ENCODE results near the gene WASF3. TPM values are rescaled to one million over a fixed set of nuclear protein-coding genes. Genes with fewer than 3 reads are reported as not detected.

Gene WASF3
- total RNA-seq, 1 donor from 2014 or later = 136 TPM

DNA sequence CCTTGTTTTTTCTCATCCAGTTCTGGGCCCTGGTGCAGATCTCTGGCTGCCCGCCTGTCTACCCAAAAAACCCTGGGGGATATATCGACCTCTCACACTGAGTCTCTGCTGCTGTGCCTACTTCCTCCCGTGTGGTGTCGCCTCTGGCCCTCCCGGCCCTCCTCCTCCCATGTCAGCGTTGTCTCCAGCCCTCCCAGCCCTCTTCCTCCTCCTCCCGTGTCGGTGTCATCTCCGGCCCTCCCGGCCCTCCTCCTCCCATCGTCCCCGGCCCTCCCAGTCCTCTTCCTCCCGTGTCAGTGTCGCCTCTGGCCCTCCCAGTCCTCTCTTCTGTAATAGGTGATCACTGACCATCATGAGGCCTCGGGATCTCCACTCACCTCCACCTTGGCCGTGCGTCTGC, 121.3 kb downstream of the WASF3 start:
- DNase-seq (ENCODE audit: low spot score) = no peak

DNA sequence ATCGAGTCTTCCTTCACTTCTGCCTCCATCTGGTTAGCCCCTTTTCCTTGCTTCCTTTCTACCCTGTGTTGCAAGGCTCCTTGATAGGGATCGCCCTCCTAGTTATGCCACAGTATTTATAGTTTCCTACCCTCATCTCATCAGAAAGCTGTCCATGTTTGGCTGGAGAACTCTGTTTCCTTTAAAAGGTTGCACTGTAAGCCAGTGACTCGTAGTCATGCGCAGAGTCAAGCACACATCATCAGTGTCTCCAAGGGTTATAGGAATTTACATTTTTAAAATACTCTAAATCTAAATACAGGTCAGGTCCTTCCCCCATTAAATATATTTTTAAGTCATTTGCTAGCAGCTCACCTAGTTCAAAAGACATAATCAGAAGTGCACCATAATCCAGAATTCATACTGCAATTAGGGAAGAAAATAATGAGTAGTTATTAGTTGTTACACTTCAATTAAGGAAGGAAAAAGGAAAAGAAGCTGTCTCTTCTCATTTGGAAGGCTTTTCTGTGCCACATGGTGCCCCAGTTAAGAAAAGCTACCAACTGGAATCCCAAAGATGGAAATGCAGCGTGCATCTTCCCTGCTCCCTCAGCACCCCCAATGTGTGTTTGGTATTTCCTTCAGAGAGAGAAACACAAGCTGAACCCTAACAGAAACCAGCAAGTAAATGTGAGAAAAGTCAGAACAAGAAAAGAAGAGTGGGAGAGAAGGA, 122.1 kb downstream of the WASF3 start:
- no peak for DNase-seq (ENCODE audit: low spot score)

DNA sequence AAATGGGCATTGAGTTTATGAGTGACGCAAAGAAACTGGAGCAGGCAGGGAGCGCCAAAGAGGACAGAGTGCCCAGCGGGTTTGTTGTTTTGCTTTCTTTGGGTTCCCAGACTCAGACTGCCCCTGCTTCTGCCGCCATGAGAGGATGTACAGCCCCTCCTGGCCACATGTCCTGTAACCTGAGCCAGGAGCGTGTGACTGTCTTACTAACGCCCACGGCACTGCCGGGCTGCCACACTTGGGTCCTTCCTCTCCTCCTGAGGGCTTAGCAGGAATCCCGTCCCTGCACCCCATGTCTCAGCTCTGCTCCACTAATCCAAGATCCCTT, 122.6 kb downstream of the WASF3 start:
- no peak for DNase-seq (ENCODE audit: low spot score)

DNA sequence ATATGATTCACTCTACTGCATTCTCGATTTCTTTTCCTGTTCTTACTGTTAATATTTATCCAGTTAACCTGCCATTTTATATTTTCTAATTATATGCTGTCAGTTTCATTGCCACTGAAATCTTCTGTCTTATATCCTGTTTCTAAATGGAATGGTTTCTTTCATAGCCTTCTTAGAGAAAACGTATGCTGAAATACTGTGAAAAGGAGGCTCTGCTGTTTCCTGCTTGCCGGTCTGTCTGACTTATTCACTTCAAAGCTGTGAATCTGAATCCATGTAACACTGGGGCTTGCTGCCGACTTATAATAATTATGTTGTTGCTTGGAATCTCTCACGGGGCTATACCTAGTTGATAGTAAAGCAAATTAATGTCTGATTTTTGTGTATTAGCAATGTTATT, 123.1 kb downstream of the WASF3 start:
- no peak for DNase-seq (ENCODE audit: low spot score)

DNA sequence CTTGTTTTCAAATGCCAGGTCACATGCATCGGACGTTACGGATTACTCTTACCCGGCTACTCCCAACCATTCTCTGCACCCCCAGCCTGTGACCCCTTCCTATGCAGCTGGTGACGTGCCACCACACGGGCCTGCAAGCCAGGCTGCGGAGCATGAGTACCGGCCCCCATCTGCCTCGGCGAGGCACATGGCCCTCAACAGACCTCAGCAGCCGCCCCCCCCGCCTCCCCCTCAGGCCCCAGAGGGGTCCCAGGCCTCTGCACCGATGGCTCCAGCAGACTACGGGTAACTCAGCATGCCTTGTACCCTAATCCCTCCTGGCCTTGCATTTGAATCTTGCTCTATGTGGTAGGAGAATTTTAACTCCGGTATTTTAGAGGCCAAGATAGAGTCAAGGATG, 123.6 kb downstream of the WASF3 start:
- DNase-seq (ENCODE audit: low spot score) = no peak

DNA sequence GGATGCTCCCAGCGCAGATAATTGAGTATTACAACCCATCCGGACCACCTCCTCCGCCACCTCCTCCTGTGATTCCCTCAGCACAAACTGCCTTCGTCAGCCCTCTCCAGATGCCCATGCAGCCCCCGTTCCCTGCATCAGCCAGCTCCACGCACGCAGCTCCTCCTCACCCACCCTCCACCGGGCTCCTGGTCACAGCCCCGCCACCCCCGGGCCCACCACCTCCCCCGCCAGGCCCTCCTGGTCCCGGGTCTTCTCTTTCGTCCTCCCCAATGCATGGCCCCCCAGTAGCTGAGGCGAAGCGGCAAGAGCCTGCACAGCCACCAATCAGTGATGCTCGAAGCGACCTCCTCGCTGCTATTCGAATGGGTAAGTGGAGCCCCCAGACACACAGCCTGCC, 125.1 kb downstream of the WASF3 start:
- no peak for DNase-seq (ENCODE audit: low spot score)

DNA sequence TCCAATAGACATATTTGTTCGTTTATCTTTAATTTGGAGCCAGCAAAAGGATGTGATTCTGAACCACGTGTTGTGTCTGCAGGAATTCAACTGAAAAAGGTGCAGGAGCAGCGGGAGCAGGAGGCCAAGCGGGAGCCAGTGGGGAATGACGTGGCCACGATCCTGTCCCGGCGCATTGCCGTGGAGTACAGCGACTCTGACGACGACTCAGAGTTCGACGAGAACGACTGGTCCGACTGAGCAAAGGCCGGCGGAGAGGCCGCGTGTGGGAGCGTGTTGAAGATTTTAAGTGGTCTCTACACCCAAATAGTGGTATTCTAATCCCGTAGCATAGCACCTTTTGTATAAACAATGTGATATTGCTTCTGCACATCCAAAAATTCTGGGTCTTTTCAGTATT, 128.1 kb downstream of the WASF3 start:
- DNase-seq (ENCODE audit: low spot score) = no peak

DNA sequence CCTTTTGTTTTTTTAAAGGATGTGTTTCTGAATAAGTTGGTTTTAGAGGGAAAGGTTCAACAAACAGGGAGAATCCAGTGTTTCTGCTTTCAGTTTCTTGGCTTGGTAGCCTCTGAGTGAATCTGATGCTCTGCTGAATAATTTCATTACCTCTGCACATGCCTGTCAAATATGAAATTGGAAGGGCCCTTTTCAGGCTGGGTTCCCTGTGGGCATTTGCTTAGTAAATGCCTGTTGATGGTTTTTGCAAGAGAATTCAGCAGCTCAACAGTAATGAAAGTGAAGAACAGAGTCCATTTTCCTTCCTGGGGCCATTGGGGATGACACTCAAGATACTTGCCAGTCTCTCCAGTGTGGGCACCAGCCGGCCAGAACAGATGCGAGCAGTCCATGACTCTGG, 128.8 kb downstream of the WASF3 start:
- DNase-seq (ENCODE audit: low spot score) = no peak

DNA sequence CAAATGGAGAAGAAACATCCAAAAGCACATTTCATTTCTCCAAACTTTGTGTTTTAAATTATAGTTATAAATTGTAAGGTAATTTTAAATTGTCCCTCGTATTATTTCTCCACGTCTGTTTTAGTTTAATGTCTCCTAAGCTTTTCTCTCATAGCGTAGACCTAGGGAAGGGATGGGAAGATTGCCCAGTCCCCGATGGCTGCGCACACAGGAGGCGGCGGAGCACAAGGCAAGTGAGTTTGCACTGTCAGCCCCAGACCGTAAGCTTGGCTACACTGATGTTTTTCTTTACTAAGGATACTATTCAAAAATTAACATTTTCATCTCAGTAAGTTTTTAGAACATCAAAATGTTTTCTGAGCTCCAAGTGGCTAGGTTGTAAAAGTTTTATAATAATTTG, 130.8 kb downstream of the WASF3 start:
- DNase-seq (ENCODE audit: low spot score) = no peak

DNA sequence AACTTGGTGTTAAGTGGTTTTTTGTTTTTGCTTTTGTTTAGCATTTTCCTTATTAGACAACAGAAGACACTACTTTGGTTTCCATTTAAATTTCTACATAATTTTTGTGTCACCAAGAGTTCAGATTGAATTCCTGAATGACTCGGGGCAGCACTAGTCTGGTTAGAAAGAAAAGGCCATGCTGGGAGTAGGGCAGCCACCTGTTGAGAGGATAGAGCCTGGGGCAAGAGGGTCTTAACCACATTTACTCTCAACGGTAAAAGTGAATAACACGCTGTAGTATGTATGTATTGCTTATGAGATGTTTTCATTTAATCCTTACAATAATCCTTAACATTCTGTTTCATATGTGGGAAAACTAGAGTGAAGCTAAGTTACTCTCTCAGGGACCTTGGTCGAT, 131.5 kb downstream of the WASF3 start:
- no peak for DNase-seq (ENCODE audit: low spot score)

DNA sequence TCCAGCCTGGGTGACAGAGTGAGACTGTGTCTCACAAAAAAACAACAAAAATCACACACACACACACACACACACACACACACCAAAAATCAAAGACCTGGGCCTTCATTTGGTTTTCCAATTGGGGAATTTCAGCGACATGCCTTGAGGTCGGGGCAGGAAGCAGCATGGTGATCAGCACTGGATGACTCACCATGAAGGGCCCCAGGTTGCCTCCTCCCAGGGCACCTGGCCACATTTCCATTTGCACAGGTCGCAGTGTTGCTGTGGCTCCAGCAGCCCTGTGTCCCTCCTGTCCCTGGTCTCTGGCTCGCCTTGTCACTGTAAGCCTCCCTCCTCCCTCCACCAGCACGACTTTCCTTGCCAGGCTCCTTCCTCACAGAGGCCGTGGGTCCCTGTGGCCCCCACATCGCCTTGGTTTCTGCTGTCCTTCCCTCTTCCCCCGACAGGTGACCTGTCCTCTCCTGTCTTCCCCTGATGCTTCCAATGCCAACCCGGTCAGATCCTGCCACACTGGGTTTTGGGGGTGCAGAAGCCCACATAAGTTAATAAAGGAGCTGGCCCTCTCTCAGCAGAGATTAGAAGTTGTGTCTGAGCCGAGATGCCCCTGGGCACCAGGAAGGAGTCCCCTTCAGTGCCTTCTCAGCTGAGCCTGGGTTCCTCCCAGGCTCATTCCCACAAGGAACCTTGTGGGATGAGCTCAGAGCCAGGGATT, 136.4 kb downstream of the WASF3 start:
- peak; percentile 53 for DNase-seq (ENCODE audit: low spot score)

DNA sequence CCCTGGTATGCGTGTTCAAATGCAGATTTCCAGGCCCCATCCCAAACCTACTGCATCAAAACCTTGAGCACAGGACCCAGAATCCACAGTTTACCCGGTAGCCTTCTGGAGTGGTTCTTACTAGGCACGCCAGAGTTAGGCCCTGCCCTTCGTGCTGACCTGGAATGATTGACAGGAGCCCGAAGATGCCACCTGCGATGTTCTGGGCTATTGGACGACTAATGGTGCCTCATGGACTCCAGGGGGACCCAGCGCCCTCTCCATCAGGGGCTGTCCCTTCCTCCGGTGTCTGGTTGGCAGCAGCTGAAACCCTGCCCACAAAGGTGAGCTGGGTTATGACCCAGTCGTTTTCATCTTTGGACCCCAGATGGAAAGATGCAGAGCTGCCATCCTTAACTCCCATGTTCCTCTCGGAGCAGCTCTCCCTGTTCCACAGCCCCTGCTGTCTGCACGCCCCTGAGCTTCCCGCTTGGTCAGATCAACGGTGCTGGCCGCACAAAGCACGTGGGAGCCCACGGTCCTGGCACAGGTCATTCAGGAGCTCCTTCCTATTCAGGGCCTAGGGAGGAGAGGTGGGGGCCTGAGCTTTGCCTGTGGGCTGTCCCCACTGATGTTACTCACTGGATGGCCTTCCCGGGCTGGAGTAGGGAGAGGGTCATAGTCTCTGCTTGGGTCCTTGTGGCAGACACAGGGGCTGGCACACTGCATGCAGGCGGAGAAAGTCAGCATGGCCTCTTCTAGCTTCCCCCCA, 137.3 kb downstream of the WASF3 start:
- peak; percentile 86 for DNase-seq (ENCODE audit: low spot score)

DNA sequence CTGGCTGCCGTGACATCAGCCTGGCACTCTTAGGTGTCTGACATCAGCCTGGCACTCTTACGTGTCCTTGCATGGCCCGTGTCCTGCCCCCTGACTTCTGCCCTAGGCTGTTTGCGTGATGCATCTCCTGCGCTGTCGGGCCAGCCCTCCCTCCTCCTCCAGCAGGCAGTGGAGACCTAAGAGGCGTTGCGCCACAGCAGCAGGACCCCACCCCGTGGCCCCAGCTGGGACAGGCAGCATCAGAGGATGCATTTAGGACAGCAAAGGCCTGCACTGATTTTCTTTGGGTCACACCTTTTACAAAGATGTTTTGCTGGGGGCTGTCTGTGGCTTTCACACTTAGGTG, 137.8 kb downstream of the WASF3 start:
- peak; percentile 82 for DNase-seq (ENCODE audit: low spot score)

DNA sequence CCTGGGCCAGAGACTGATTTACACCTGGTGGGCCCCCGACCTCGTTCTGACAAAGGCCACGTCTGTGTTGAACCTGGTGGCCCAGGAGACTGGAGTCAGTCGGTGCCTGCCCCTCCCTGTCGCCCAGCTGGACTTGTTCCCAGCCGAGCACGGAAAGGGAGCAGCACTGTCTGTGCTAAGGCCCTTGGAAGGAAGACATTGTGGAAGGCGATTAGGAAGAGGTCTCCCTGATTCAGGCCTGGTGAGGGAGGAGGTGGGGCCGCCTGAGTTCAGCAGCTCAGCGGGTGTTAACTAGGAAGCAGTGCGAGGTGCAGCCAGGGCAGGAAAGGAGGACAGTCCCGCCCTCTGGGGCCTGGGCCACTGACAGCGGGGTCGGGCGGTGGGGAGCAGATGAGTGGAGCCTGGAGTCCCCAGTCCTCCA, 138.4 kb downstream of the WASF3 start:
- DNase-seq (ENCODE audit: low spot score) = peak; percentile 88

DNA sequence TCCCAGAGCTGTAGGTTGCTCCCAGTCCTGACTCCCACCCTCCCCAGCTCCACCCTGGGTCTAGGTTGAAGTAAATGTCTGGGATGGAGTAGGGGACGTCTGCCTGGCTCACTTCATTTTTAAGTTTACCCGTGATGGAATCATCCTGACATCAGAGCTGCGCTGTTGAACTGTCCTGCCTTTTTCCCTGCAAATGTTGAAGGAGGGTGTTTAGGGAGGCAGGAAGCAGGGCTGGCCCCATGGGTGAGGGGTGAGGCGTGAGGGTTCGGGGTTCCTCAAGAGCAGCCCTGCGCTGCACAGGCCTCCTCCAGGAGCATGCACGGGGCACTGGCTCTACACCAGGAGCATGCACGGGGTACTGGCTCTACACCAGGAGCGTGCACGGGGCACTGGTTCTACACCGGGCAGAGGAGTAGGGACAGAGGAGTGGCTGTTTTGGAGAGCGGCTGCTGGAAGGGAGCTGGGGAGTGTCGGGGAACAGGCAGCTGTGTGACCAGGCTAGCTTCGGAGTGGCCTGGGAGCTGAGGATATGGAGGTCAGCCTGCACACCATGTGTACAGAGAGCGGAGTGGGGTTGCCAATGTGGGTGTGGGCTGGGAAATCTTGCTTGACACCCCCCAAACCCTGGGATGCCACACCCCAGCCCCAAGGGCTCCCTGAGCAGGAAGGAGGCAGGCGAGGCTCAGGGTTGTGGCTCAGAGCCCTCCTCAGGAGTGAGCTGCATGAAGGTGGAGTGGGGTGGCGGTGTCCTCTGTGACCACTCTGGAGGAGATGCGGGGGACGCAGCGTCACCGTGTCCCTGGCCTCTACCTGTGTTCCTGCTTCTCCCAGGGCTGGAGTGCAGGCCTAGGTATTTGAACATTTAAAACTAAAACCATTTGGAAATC, 139.8 kb downstream of the WASF3 start:
- peak; percentile 51 for DNase-seq (ENCODE audit: low spot score)

DNA sequence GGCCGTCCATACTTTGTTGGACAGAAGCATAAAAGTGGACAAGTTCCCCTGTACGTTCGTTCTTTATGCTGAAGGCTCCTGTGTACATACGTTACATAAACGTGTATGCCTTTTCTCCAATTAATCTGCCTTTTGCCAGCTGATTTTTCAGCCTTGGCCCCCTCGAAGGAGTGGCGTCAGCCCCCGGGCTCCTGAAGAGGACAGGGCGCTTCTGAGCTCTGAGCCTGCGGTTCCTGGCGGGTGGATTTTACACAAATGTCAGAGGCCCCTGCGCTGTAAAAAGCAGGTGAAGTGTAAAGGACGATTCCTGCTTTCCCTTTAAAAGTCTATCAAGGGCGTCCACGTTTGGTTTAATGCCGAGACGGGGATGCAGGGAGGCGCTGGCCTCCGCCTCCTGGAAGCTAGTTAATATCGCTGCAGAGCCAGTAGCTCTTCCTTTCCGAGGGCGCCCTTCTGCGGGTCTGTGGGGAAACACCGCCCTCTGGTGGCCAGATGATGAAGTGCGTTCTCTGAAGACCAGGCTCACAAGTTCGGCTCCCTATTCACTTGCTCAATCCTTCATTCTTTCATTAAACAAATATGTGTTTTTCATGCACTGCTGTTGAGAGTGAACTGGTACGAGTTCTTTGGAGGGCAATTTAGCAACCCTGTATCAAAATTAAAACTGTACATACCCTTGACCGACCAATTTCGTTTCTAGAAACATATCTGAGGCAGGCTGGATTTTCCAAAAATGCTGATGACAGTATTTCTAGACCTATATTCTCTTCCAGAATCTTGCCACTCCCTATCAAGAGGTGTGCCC, 141.1 kb downstream of the WASF3 start:
- DNase-seq (ENCODE audit: low spot score) = no peak

DNA sequence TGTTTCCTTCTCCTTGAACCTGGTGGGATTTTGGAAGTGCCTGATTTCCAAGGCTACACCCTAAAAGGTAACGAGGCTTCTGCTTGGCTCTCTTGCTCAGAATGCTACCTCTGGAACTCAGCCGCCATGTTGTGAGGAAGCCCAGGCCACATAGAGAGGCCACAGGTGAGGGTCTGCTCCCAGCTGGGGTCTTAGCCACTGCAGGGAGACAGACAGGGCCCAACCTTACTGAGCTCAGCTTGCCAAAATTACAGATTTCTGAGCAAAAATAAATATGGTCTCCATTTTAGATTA, 141.7 kb downstream of the WASF3 start:
- no peak for DNase-seq (ENCODE audit: low spot score)

DNA sequence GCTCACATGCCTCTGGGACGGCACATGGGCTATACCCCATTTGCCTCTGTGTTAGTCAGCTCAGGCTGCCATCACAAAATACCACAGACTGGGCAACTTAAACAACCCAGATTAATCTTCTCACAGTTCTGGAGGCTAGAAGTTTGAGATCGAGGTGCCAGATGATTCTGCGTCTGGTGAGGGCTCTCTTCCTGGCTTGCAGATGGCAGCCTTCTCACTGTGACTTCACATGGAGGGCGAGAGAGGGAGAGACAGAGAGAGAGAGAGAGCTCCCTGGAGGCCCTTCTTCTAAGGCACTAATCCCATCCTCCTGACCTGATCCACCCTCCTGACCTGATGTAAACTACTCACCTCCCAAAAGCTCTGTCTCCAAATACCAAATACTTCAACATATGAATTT, 148.1 kb downstream of the WASF3 start:
- peak; percentile 37 for DNase-seq (ENCODE audit: low spot score)

DNA sequence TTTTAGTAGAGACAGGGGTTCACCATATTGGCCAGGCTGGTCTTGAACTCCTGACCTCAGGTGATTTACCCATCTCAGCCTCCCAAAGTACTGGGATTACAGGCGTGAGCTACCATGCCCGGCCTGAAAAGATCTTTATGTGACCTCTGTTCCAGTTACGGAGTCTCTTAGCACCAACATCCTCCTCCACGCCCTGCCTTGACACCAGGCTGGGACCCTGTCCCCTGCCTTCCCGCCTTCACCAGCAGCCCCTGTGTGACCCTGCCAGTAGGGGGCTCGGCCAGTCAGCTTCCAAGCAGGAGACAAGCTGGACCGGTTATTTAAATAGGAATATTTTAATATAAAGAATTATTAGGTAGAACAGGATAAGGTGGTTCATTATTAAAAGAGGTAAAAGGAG, 148.9 kb downstream of the WASF3 start:
- peak; percentile 51 for DNase-seq (ENCODE audit: low spot score)

DNA sequence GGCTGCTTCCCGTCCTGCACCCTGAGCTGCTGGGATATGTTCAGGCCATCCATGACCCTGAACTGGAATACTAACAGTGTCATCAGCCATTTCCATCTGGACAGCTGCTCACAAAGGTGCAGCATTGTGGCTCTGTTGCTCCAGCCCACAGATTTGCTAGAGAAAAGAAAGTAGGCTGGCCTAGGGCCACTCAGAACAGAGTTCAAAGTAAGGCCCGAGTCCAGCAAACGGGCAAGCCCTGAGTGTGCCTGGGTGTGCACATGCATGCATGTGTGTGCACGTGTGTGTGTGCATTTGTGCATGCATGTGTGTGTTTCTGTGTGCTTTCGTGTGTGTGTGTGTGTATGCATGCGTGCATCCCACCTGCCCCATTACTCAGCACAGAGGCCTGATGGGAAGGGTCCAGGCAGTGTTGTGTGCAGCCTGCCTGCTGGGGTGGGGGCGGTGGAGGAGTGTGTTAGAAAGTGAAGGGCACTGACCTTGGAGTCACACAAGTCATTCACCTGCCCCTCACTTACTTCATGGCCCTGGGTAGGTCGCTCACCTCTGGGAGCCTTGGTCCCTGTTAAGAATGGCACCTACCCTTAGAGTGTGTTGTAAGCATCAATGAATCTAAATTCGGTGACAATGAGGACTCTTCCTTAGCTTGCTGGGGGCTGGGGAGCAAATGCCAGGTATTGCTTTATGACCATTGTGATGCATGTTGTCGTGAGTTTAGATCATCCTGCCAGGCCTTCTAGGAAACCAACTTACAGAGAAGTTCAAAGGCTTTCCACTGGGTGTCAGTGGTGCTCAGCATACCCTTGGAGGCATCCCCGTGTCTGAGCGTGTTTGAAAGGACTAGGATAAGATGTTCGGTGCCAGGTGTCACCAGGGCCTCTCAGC, 149.9 kb downstream of the WASF3 start:
- peak; percentile 82 for DNase-seq (ENCODE audit: low spot score)

Measured in mesenteric fat pad (tissue), 1 donor.